HG03432 (cell line): Measurements from ENCODE around the gene KCNJ16.

Source experiments
- ATAC-seq: cut with Tn5 transposase; IDR thresholded peaks from one replicate; pipeline ENCODE4 v1.9.1; 2021; ENCODE audit warnings: mild to moderate bottlenecking, moderate library complexity; ENCODE audit not compliant: unreplicated experiment

Gene KCNJ16

GRCh38 chr17:70095455-70095854 is 20.4 kb downstream of the KCNJ16 start:
- ATAC-seq = no peak

- no peak for ATAC-seq
Measured at GRCh38 chr17:70096861-70097260, 21.8 kb downstream of the KCNJ16 start.

GRCh38 chr17:70098030-70098429 is 23.0 kb downstream of the KCNJ16 start:
- ATAC-seq = no peak

- ATAC-seq = no peak
Measured at GRCh38 chr17:70099294-70099693, 24.3 kb downstream of the KCNJ16 start.

GRCh38 chr17:70099884-70100283 is 24.9 kb downstream of the KCNJ16 start:
- no peak for ATAC-seq

- ATAC-seq = no peak
Measured at GRCh38 chr17:70100983-70101382, 26.0 kb downstream of the KCNJ16 start.

GRCh38 chr17:70102531-70102930 is 27.5 kb downstream of the KCNJ16 start:
- ATAC-seq = no peak

- ATAC-seq = peak; percentile 49
Measured at GRCh38 chr17:70104791-70105523, 29.9 kb downstream of the KCNJ16 start.

GRCh38 chr17:70105641-70106040 is 30.6 kb downstream of the KCNJ16 start:
- no peak for ATAC-seq

- no peak for ATAC-seq
Measured at GRCh38 chr17:70106551-70106950, 31.5 kb downstream of the KCNJ16 start.

- no peak for ATAC-seq
Measured at GRCh38 chr17:70107441-70107840, 32.4 kb downstream of the KCNJ16 start.

- ATAC-seq = no peak
Measured at GRCh38 chr17:70107904-70108565, 33.0 kb downstream of the KCNJ16 start.

- ATAC-seq = no peak
Measured at GRCh38 chr17:70109497-70109896, 34.5 kb downstream of the KCNJ16 start.

GRCh38 chr17:70110443-70110880 is 35.4 kb downstream of the KCNJ16 start:
- no peak for ATAC-seq

- no peak for ATAC-seq
Measured at GRCh38 chr17:70111201-70111600, 36.2 kb downstream of the KCNJ16 start.

GRCh38 chr17:70114405-70114804 is 39.4 kb downstream of the KCNJ16 start:
- no peak for ATAC-seq

- ATAC-seq = no peak
Measured at GRCh38 chr17:70115126-70115525, 40.1 kb downstream of the KCNJ16 start.

- no peak for ATAC-seq
Measured at GRCh38 chr17:70116919-70117318, 41.9 kb downstream of the KCNJ16 start.

GRCh38 chr17:70119545-70119944 is 44.5 kb downstream of the KCNJ16 start:
- ATAC-seq = no peak

- ATAC-seq = no peak
Measured at GRCh38 chr17:70119983-70120382, 45.0 kb downstream of the KCNJ16 start.

- no peak for ATAC-seq
Measured at GRCh38 chr17:70120425-70120824, 45.4 kb downstream of the KCNJ16 start.

- ATAC-seq = no peak
Measured at GRCh38 chr17:70121126-70121525, 46.1 kb downstream of the KCNJ16 start.
